Kidney epithelial cell (primary cell): ENCODE measurements around the gene SENP1. TPM values are rescaled to one million over a fixed set of nuclear protein-coding genes. Genes with fewer than 3 reads are reported as not detected.

Experiments
- DNase-seq: peaks from one replicate; pipeline ENCODE4 v3.0.0-alpha.2; 2010; ENCODE audit warnings: low read depth
- H3K27me3 ChIP-seq: 2 replicates; pipeline ENCODE4 v1.6.0; 2011; ENCODE audit warnings: low read length; ENCODE audit not compliant: control insufficient read depth, insufficient read depth
- H3K36me3 ChIP-seq: 2 replicates; pipeline ENCODE4 v1.5.1; 2011; ENCODE audit warnings: low read length; ENCODE audit not compliant: control insufficient read depth, insufficient read depth
- H3K4me3 ChIP-seq: 2 replicates; pipeline ENCODE4 v1.5.1; 2011; ENCODE audit warnings: low read depth, mild to moderate bottlenecking, control low read depth, low read length
- total RNA-seq: library from RNA; depleted of rRNA; stranded (reverse); fragments of >200 nt; gene quantifications from 2 replicates; pipeline ENCODE4 v1.2.3, GENCODE V29; 2015
- TF ChIP-seq, protein P1 (sequence below): IDR thresholded peaks from 2 replicates; pipeline ENCODE4 v1.5.1; 2011; ENCODE audit warnings: mild to moderate bottlenecking, moderate library complexity, low read length, control low read depth, inconsistent platforms; ENCODE audit not compliant: insufficient read depth, poor library complexity, severe bottlenecking

The SENP1 gene
- total RNA-seq, 1 donor from 2014 or later: 13.2 TPM

DNA sequence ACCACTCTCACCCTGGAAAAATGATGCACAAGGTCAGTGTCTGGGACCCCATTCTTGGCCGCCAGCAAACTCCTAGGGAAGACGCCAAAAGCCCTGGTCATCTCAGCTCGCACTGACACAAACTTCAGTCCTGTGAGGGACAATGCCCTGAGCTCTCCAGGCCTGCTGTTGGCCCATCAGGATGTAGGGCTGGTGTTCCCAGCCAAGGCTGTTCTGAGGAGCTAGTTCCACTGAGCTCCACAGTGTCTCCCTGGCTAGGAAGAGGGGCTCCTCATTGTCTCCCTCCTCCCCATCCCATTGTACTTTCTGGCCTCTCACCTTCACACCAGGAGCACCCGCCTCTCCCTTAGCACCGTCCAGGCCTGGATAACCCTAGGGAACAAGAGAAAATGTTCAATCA, 112.4 kb downstream of the SENP1 start:
- DNase-seq: no peak
- Histone ChIP-seq H3K36me3 (no peaks in the 10 kb centered on the region), H3K27me3 (peaks cover 32% of the 10 kb centered on the region), H3K4me3 (no peak overlapping the region)
- TF ChIP-seq, protein P1, sequence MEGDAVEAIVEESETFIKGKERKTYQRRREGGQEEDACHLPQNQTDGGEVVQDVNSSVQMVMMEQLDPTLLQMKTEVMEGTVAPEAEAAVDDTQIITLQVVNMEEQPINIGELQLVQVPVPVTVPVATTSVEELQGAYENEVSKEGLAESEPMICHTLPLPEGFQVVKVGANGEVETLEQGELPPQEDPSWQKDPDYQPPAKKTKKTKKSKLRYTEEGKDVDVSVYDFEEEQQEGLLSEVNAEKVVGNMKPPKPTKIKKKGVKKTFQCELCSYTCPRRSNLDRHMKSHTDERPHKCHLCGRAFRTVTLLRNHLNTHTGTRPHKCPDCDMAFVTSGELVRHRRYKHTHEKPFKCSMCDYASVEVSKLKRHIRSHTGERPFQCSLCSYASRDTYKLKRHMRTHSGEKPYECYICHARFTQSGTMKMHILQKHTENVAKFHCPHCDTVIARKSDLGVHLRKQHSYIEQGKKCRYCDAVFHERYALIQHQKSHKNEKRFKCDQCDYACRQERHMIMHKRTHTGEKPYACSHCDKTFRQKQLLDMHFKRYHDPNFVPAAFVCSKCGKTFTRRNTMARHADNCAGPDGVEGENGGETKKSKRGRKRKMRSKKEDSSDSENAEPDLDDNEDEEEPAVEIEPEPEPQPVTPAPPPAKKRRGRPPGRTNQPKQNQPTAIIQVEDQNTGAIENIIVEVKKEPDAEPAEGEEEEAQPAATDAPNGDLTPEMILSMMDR: no peak

Other genes starting within 250 kb of the SENP1 start
- gene VDR, start 201.1 kb downstream of the SENP1 start, total RNA-seq: 21.9 and 25.6 TPM in 2 replicates
- gene TMEM106C, start 142.5 kb downstream of the SENP1 start, total RNA-seq: 96.3 and 133 TPM in 2 replicates
- gene COL2A1, start 101.6 kb downstream of the SENP1 start, total RNA-seq: 1.7 and 3.8 TPM in 2 replicates
- gene PFKM, start 13.3 kb upstream of the SENP1 start, total RNA-seq: 29.8 and 33.9 TPM in 2 replicates
- gene ASB8, start 51.4 kb upstream of the SENP1 start, total RNA-seq: 20.2 and 49.0 TPM in 2 replicates
- 0.21 and 0.82 TPM in 2 replicates for gene CCDC184, start 77.6 kb upstream of the SENP1 start, total RNA-seq
- not detected in 2 replicates for gene OR10AD1, start 97.2 kb upstream of the SENP1 start, total RNA-seq
- 13.3 and 13.5 TPM in 2 replicates for gene ZNF641, start 244.8 kb upstream of the SENP1 start, total RNA-seq